ENCODE measurements around the gene SORCS3.

GRCh38 chr10:104795411-104795810 lies 154.3 kb downstream of the SORCS3 start:
- TF ChIP-seq, protein P1, sequence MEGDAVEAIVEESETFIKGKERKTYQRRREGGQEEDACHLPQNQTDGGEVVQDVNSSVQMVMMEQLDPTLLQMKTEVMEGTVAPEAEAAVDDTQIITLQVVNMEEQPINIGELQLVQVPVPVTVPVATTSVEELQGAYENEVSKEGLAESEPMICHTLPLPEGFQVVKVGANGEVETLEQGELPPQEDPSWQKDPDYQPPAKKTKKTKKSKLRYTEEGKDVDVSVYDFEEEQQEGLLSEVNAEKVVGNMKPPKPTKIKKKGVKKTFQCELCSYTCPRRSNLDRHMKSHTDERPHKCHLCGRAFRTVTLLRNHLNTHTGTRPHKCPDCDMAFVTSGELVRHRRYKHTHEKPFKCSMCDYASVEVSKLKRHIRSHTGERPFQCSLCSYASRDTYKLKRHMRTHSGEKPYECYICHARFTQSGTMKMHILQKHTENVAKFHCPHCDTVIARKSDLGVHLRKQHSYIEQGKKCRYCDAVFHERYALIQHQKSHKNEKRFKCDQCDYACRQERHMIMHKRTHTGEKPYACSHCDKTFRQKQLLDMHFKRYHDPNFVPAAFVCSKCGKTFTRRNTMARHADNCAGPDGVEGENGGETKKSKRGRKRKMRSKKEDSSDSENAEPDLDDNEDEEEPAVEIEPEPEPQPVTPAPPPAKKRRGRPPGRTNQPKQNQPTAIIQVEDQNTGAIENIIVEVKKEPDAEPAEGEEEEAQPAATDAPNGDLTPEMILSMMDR (optimal IDR thresholded peaks at IDR 0.05 in 1 of 3, IDR thresholded peaks at IDR 0.05 in 1 of 3, conservative IDR thresholded peaks at IDR 0.05 in 1 of 3; ENCODE audit: extremely low read depth in 1 of 3, insufficient read depth in 2 of 3, low read length in 3 of 3): no peak
- TF ChIP-seq EZH2 (IDR thresholded peaks at IDR 0.05; ENCODE audit: low read length): no peak
